Esophagus squamous epithelium (tissue), 5 donors: ENCODE results near the gene PROCR. TPM values are rescaled to one million over a fixed set of nuclear protein-coding genes. Genes with fewer than 3 reads are reported as not detected.

ENCODE experiments used
- DNase-seq: peaks from one replicate; lab custom pipeline; 2025; lab: John Stamatoyannopoulos, UW
- H3K27ac ChIP-seq, 4 donors: fragments of 200-600 bp; sonication (generic); one replicate each; pipeline ENCODE4 v1.5.1; 2016 to 2019; ENCODE audit warnings: mild to moderate bottlenecking in 1 of 4
- H3K27me3 ChIP-seq, 4 donors: fragments of 200-600 bp; sonication (generic); 1 replicate in 3 of 4; 2 replicates in 1 of 4; pipeline versions ENCODE4 v1.5.1 to v1.6.0; 2017 to 2021; ENCODE audit warnings: antibody characterized with exemption in 1 of 4
- H3K36me3 ChIP-seq, 3 donors: fragments of 200-600 bp; sonication (generic); one replicate each; pipeline ENCODE4 v1.5.1; 2016 to 2019
- H3K4me1 ChIP-seq, 3 donors: fragments of 200-600 bp; sonication (generic); one replicate each; pipeline ENCODE4 v1.5.1; 2017 to 2019
- H3K4me3 ChIP-seq, 4 donors: fragments of 200-600 bp; sonication (generic); 1 replicate in 3 of 4; 2 replicates in 1 of 4; pipeline ENCODE4 v1.5.1; 2016 to 2019; ENCODE audit warnings: mild to moderate bottlenecking in 2 of 4, moderate library complexity in 1 of 4
- H3K9me3 ChIP-seq, 3 donors: fragments of 200-600 bp; sonication (generic); one replicate each; pipeline ENCODE4 v1.5.1; 2016 to 2019
- CTCF ChIP-seq, 6 experiments: fragments of 450-650 bp in 4 of 6; fragments of 200-600 bp in 2 of 6; sonication (generic) in 2 of 6; IDR thresholded peaks; one replicate each; pipeline ENCODE4 v1.5.1; 2016 to 2019; ENCODE audit warnings: antibody characterized with exemption in 6 of 6, mild to moderate bottlenecking in 4 of 6, moderate library complexity in 4 of 6
- POLR2A ChIP-seq, 4 donors: fragments of 450-650 bp; IDR thresholded peaks; one replicate each; pipeline ENCODE4 v1.6.1; 2017; ENCODE audit warnings: antibody characterized with exemption in 4 of 4, mild to moderate bottlenecking in 4 of 4, moderate library complexity in 3 of 4
- WGBS, 2 donors: methylation state at CpG; one replicate each; pipeline ENCODE4 v1.1.5; 2018; 5-methylcytosine and 5-hydroxymethylcytosine counted together
- intact Hi-C: fragments of 100-400 bp; cut with DNase I; formaldehyde crosslinking; loops from one replicate; pipeline ENCODE4 v1.15.0; 2022
- total RNA-seq, 4 donors: library from RNA; depleted of rRNA; stranded (reverse); fragments of >200 nt; gene quantifications; one replicate each; pipeline ENCODE4 v1.1.0, GENCODE V29; 2016
- donor health status: DM: yes; HTN: yes; CAD: no.

Gene PROCR
- total RNA-seq, 4 donors from 2014 or later = 2.5 to 19.6 (median 14.6) TPM

GRCh38 chr20:35216541-35216940 is 44.7 kb downstream of the PROCR start:
- DNase-seq = no peak
- TF ChIP-seq POLR2A (IDR thresholded peaks at IDR 0.05) (no peak), CTCF (IDR thresholded peaks at IDR 0.05) (no peak)
- Histone ChIP-seq H3K4me3 (no peak overlapping the region), H3K9me3 (no peaks in the 10 kb centered on the region), H3K36me3 (peaks cover 0 to 13% (median 0%) of the 10 kb centered on the region in 3 donors), H3K4me1 (no peaks in the 10 kb centered on the region), H3K27me3 (no peaks in the 10 kb centered on the region), H3K27ac (no peak overlapping the region)
- WGBS, 2 donors = 87 to 91% methylated on average over 5 of the region's 5 CpGs
- intact Hi-C loops = loop anchor here (10.0 kb wide), 1 partner anchor 48 kb away; no protein-coding TSS in a partner anchor

- Histone ChIP-seq H3K4me1 (peaks cover 0 to 12% (median 4%) of the 10 kb centered on the region in 3 donors), H3K27me3 (peaks cover 0 to 28% (median 0%) of the 10 kb centered on the region in 4 donors), H3K36me3 (no peaks in the 10 kb centered on the region), H3K9me3 (no peaks in the 10 kb centered on the region), H3K4me3 (no peak overlapping the region), H3K27ac (no peak overlapping the region)
- WGBS, 2 donors = 77 to 82% methylated on average over 5 of the region's 5 CpGs
- no peak for DNase-seq
- TF ChIP-seq POLR2A (IDR thresholded peaks at IDR 0.05) (no peak), CTCF (IDR thresholded peaks at IDR 0.05) (no peak)
- intact Hi-C loops = no loop called here
Measured at GRCh38 chr20:35223941-35224340, 52.1 kb downstream of the PROCR start.

GRCh38 chr20:35224536-35224935 is 52.7 kb downstream of the PROCR start:
- Histone ChIP-seq H3K4me3 (no peak overlapping the region), H3K4me1 (peaks cover 0 to 12% (median 4%) of the 10 kb centered on the region in 3 donors), H3K27ac (no peak overlapping the region), H3K36me3 (no peaks in the 10 kb centered on the region), H3K27me3 (peaks cover 0 to 28% (median 0%) of the 10 kb centered on the region in 4 donors), H3K9me3 (no peaks in the 10 kb centered on the region)
- TF ChIP-seq POLR2A (IDR thresholded peaks at IDR 0.05) (no peak), CTCF (IDR thresholded peaks at IDR 0.05) (no peak)
- intact Hi-C loops = no loop called here
- no peak for DNase-seq
- WGBS, 2 donors = 89 to 91% methylated on average over 5 of the region's 5 CpGs

GRCh38 chr20:35225319-35226125 is 53.6 kb downstream of the PROCR start:
- Histone ChIP-seq H3K27me3 (peaks cover 0 to 28% (median 0%) of the 10 kb centered on the region in 4 donors), H3K36me3 (no peaks in the 10 kb centered on the region), H3K4me1 (peaks cover 0 to 12% (median 4%) of the 10 kb centered on the region in 3 donors), H3K4me3 (peak overlapping the region in 1 of 4 donors; percentile 55), H3K9me3 (no peaks in the 10 kb centered on the region), H3K27ac (no peak overlapping the region)
- intact Hi-C loops = no loop called here
- DNase-seq = no peak
- TF ChIP-seq POLR2A (IDR thresholded peaks at IDR 0.05) = no peak
- TF ChIP-seq CTCF (IDR thresholded peaks at IDR 0.05) = no peak
- WGBS, 2 donors = 54 to 59% methylated on average over 9 of the region's 9 CpGs
